Fibroblast of villous mesenchyme (primary cell): ENCODE data around the gene VAV3. TPM values are rescaled to one million over a fixed set of nuclear protein-coding genes. Genes with fewer than 3 reads are reported as not detected.

ENCODE experiments used
- DNase-seq: peaks from one replicate; pipeline ENCODE4 v3.0.0-alpha.2; 2010; ENCODE audit warnings: low read depth
- H3K4me3 ChIP-seq: 2 replicates; pipeline ENCODE4 v1.5.1; 2011; ENCODE audit warnings: low read depth, mild to moderate bottlenecking, low read length
- total RNA-seq: library from RNA; depleted of rRNA; stranded (reverse); fragments of >200 nt; gene quantifications from 2 replicates; pipeline ENCODE4 v1.2.3, GENCODE V29; 2012
- TF ChIP-seq, protein P1 (sequence below): IDR thresholded peaks from 2 replicates; pipeline ENCODE4 v1.5.1; 2012; ENCODE audit warnings: low read depth, mild to moderate bottlenecking, low read length; ENCODE audit not compliant: insufficient read depth

The VAV3 gene
- total RNA-seq, 1 donor, result 0.43 TPM

GRCh38 chr1:107991371-107992066, 26.5 kb upstream of the VAV3 start:
- no peak overlapping the region for H3K4me3 ChIP-seq
- peak; percentile 74 for DNase-seq
- TF ChIP-seq, protein P1, sequence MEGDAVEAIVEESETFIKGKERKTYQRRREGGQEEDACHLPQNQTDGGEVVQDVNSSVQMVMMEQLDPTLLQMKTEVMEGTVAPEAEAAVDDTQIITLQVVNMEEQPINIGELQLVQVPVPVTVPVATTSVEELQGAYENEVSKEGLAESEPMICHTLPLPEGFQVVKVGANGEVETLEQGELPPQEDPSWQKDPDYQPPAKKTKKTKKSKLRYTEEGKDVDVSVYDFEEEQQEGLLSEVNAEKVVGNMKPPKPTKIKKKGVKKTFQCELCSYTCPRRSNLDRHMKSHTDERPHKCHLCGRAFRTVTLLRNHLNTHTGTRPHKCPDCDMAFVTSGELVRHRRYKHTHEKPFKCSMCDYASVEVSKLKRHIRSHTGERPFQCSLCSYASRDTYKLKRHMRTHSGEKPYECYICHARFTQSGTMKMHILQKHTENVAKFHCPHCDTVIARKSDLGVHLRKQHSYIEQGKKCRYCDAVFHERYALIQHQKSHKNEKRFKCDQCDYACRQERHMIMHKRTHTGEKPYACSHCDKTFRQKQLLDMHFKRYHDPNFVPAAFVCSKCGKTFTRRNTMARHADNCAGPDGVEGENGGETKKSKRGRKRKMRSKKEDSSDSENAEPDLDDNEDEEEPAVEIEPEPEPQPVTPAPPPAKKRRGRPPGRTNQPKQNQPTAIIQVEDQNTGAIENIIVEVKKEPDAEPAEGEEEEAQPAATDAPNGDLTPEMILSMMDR, result no peak

DNA sequence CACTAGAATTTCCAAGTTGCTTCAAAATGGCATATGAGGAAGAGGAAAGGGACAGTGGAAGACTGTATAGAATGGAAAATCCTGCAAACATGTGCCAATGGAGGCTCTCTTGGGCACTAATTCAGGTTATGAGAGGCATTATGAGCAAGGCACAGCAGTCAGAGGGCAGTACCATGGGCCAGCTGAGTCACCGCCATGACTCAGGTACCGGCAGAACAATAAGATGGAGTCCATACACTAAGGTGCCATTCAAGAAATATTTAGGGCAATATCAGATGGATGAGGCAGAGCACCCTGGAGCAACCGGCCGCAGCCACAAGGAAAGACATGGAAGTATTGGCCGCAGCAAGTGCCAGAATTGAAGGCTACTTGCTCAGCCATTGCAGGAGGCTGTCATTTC, 25.6 kb upstream of the VAV3 start:
- TF ChIP-seq, protein P1, result no peak
- no peak for DNase-seq
- H3K4me3 ChIP-seq, result no peak overlapping the region

GRCh38 chr1:107981277-107981676, 16.3 kb upstream of the VAV3 start:
- no peak overlapping the region for H3K4me3 ChIP-seq
- TF ChIP-seq, protein P1, result no peak
- DNase-seq, result no peak

GRCh38 chr1:107979926-107980325, 14.9 kb upstream of the VAV3 start:
- TF ChIP-seq, protein P1, result no peak
- H3K4me3 ChIP-seq, result no peak overlapping the region
- no peak for DNase-seq

- TF ChIP-seq, protein P1, result no peak
- no peak for DNase-seq
- H3K4me3 ChIP-seq, result no peak overlapping the region
These were observed 14.1 kb upstream of the VAV3 start for GRCh38 chr1:107979088-107979487.

DNA sequence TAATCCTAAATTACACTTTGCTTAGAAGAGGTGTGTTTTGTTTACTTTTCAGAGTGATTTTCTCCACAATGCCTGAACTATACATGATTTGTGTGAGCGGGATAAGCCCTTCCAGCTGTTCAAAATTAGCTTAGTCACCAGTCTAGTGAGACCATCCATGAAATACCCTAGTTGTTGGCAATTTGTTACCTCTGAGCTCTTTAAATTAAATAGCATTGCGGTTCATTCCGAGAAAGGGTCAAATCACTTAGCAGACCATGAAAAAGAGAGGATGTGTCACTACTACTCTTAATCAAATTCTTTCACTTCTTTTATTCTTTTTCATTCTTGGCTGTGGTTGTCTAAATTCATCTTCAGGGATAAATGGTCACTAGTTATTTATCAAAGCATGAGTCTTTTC, 11.9 kb upstream of the VAV3 start:
- DNase-seq, result no peak
- TF ChIP-seq, protein P1, result no peak
- no peak overlapping the region for H3K4me3 ChIP-seq

DNA sequence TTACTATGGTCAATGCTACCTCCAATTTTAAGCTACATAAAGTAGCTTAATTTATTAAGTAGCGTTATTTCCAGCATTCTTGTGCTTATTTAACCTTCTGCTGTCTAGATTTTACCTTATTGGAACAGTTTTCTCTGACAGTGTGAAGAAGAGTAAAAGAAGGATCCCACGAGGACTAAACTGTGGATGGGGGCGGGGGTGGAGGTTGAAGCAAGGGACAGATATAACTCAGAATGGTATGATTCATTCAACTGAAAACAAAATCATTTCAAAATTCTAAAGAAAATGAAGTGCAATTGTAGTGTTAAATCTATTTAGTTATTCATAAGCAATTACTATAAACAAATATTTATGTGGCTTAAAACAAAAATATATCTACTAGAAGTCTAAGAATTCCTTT, 11.5 kb upstream of the VAV3 start:
- no peak overlapping the region for H3K4me3 ChIP-seq
- no peak for DNase-seq

More for the DNA sequence above, 11.5 kb upstream of the VAV3 start:
- TF ChIP-seq, protein P1, result no peak
